Measurements from ENCODE around the gene DPH1.

- TF ChIP-seq CTCF (IDR thresholded peaks at IDR 0.05) (no peak), POLR2A (IDR thresholded peaks at IDR 0.05) (no peak)
Measured at GRCh38 chr17:2086306-2086705, 56.4 kb downstream of the DPH1 start.
